WTC11 (cell line): Measurements from ENCODE around the gene RIN1. TPM values are rescaled to one million over a fixed set of nuclear protein-coding genes. Genes with fewer than 3 reads are reported as not detected.

Experiments used
- ATAC-seq: fragments of 200-7000 bp; cut with Tn5 transposase; 2 replicates; pipeline ENCODE4 v1.10.0; 2021; ENCODE audit warnings: mild to moderate bottlenecking, moderate library complexity
- CTCF ChIA-PET: fragments of 300-600 bp; sonication (Branson Sonifier 250); formaldehyde crosslinking; loops from one replicate; lab custom pipeline; 2021; ENCODE audit warnings: antibody characterized with exemption; lab: Charles Lee
- POLR2A ChIA-PET: fragments of 350-600 bp; sonication (Branson Sonifier 250); formaldehyde crosslinking; loops from one replicate; lab custom pipeline; 2021; ENCODE audit warnings: antibody characterized with exemption; lab: Charles Lee
- DNase-seq: peaks from one replicate; pipeline ENCODE4 v3.0.0; 2021; ENCODE audit warnings: low spot score
- H3K27ac Mint-ChIP-seq: 2 replicates; pipeline ENCODE4 v1.8.0; 2021; ENCODE audit warnings: mixed read lengths
- H3K27me3 Mint-ChIP-seq: 2 replicates; pipeline ENCODE4 v1.8.0; 2021; ENCODE audit warnings: low read depth, mild to moderate bottlenecking, moderate library complexity, mixed read lengths
- H3K36me3 Mint-ChIP-seq: 2 replicates; pipeline ENCODE4 v1.8.0; 2021; ENCODE audit warnings: mixed read lengths
- H3K4me1 Mint-ChIP-seq: 2 replicates; pipeline ENCODE4 v1.8.0; 2022; ENCODE audit warnings: mixed read lengths
- H3K4me3 Mint-ChIP-seq: 2 replicates; pipeline ENCODE4 v1.8.0; 2021; ENCODE audit warnings: mild to moderate bottlenecking, moderate library complexity, mixed read lengths
- H3K9me3 Mint-ChIP-seq: 2 replicates; pipeline ENCODE4 v1.8.0; 2021; ENCODE audit warnings: mixed read lengths
- CDX4 ChIP-seq: fragments of 250-450 bp; sonication (Bioruptor Pico); IDR thresholded peaks from 2 replicates; pipeline ENCODE4 v1.9.0; 2021; ENCODE audit warnings: moderate library complexity, mild to moderate bottlenecking, inconsistent platforms, borderline replicate concordance
- E2F1 ChIP-seq: sonication (generic); formaldehyde crosslinking; IDR thresholded peaks from 2 replicates; pipeline ENCODE4 v1.8.0; 2022; ENCODE audit warnings: mild to moderate bottlenecking, missing genetic modification reagents
- GTF2I ChIP-seq: fragments of 250-450 bp; sonication (Bioruptor Pico); conservative IDR thresholded peaks from 2 replicates; pipeline ENCODE4 v1.4.0; 2021; ENCODE audit warnings: mild to moderate bottlenecking
- IRF1 ChIP-seq: sonication (generic); formaldehyde crosslinking; IDR thresholded peaks from 2 replicates; pipeline ENCODE4 v1.8.0; 2023; ENCODE audit warnings: missing genetic modification reagents
- RORB ChIP-seq: fragments of 250-450 bp; sonication (Bioruptor Pico); IDR thresholded peaks from 2 replicates; pipeline ENCODE4 v1.9.0; 2021; ENCODE audit warnings: mild to moderate bottlenecking
- ZSCAN18 ChIP-seq: fragments of 250-450 bp; sonication (Bioruptor Pico); IDR thresholded peaks from 2 replicates; pipeline ENCODE4 v2.1.2; 2022; ENCODE audit warnings: mild to moderate bottlenecking, moderate library complexity
- total RNA-seq: library from RNA; stranded (reverse); gene quantifications from 3 replicates; pipeline ENCODE4 v1.2.3, GENCODE V29; 2021
- TF ChIP-seq, protein P1 (sequence below): sonication (generic); formaldehyde crosslinking; IDR thresholded peaks from 2 replicates; pipeline ENCODE4 v1.8.1; 2022; ENCODE audit warnings: low read depth, mild to moderate bottlenecking, moderate library complexity, missing genetic modification reagents, borderline replicate concordance
- TF ChIP-seq, protein P2 (sequence below): sonication (generic); formaldehyde crosslinking; IDR thresholded peaks from 2 replicates; pipeline ENCODE4 v1.8.1; 2023; ENCODE audit warnings: mild to moderate bottlenecking, missing genetic modification reagents, borderline replicate concordance
- TF ChIP-seq, protein P3 (sequence below): fragments of 250-450 bp; sonication (Bioruptor Pico); IDR thresholded peaks from 2 replicates; pipeline ENCODE4 v1.9.0; 2021; ENCODE audit warnings: mild to moderate bottlenecking, borderline replicate concordance
- TF ChIP-seq, protein P4 (sequence below): sonication (generic); formaldehyde crosslinking; IDR thresholded peaks from 2 replicates; pipeline ENCODE4 v1.8.1; 2022; ENCODE audit warnings: mild to moderate bottlenecking, missing genetic modification reagents, moderate library complexity, borderline replicate concordance

RIN1 gene
- total RNA-seq, 1 experiment from 2014 or later = 5.0 TPM

GRCh38 chr11:66341502-66342126 is 5.4 kb upstream of the RIN1 start:
- Mint-ChIP-seq H3K4me1 (peaks cover 25% of the 10 kb centered on the region), H3K9me3 (no peaks in the 10 kb centered on the region), H3K27me3 (no peaks in the 10 kb centered on the region), H3K4me3 (no peak overlapping the region), H3K36me3 (peaks cover 10% of the 10 kb centered on the region), H3K27ac (no peak overlapping the region)
- POLR2A ChIA-PET = no interaction called here
- CTCF ChIA-PET = interaction anchor here (0.9 to 1.2 kb wide), 2 partner anchors 22 to 29 kb away, joined by 6 read pairs; no protein-coding TSS in a partner anchor
- TF ChIP-seq GTF2I (CRISPR knock-in tag) (no peak), RORB (CRISPR knock-in tag) (no peak), CDX4 (CRISPR knock-in tag) (no peak), ZSCAN18 (CRISPR knock-in tag) (no peak), IRF1 (CRISPR knock-in tag) (no peak), E2F1 (CRISPR knock-in tag) (no peak)
- TF ChIP-seq, protein P1, sequence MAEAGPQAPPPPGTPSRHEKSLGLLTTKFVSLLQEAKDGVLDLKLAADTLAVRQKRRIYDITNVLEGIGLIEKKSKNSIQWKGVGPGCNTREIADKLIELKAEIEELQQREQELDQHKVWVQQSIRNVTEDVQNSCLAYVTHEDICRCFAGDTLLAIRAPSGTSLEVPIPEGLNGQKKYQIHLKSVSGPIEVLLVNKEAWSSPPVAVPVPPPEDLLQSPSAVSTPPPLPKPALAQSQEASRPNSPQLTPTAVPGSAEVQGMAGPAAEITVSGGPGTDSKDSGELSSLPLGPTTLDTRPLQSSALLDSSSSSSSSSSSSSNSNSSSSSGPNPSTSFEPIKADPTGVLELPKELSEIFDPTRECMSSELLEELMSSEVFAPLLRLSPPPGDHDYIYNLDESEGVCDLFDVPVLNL = no peak
- TF ChIP-seq, protein P2, sequence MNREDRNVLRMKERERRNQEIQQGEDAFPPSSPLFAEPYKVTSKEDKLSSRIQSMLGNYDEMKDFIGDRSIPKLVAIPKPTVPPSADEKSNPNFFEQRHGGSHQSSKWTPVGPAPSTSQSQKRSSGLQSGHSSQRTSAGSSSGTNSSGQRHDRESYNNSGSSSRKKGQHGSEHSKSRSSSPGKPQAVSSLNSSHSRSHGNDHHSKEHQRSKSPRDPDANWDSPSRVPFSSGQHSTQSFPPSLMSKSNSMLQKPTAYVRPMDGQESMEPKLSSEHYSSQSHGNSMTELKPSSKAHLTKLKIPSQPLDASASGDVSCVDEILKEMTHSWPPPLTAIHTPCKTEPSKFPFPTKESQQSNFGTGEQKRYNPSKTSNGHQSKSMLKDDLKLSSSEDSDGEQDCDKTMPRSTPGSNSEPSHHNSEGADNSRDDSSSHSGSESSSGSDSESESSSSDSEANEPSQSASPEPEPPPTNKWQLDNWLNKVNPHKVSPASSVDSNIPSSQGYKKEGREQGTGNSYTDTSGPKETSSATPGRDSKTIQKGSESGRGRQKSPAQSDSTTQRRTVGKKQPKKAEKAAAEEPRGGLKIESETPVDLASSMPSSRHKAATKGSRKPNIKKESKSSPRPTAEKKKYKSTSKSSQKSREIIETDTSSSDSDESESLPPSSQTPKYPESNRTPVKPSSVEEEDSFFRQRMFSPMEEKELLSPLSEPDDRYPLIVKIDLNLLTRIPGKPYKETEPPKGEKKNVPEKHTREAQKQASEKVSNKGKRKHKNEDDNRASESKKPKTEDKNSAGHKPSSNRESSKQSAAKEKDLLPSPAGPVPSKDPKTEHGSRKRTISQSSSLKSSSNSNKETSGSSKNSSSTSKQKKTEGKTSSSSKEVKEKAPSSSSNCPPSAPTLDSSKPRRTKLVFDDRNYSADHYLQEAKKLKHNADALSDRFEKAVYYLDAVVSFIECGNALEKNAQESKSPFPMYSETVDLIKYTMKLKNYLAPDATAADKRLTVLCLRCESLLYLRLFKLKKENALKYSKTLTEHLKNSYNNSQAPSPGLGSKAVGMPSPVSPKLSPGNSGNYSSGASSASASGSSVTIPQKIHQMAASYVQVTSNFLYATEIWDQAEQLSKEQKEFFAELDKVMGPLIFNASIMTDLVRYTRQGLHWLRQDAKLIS (CRISPR knock-in tag) = no peak
- TF ChIP-seq, protein P3, sequence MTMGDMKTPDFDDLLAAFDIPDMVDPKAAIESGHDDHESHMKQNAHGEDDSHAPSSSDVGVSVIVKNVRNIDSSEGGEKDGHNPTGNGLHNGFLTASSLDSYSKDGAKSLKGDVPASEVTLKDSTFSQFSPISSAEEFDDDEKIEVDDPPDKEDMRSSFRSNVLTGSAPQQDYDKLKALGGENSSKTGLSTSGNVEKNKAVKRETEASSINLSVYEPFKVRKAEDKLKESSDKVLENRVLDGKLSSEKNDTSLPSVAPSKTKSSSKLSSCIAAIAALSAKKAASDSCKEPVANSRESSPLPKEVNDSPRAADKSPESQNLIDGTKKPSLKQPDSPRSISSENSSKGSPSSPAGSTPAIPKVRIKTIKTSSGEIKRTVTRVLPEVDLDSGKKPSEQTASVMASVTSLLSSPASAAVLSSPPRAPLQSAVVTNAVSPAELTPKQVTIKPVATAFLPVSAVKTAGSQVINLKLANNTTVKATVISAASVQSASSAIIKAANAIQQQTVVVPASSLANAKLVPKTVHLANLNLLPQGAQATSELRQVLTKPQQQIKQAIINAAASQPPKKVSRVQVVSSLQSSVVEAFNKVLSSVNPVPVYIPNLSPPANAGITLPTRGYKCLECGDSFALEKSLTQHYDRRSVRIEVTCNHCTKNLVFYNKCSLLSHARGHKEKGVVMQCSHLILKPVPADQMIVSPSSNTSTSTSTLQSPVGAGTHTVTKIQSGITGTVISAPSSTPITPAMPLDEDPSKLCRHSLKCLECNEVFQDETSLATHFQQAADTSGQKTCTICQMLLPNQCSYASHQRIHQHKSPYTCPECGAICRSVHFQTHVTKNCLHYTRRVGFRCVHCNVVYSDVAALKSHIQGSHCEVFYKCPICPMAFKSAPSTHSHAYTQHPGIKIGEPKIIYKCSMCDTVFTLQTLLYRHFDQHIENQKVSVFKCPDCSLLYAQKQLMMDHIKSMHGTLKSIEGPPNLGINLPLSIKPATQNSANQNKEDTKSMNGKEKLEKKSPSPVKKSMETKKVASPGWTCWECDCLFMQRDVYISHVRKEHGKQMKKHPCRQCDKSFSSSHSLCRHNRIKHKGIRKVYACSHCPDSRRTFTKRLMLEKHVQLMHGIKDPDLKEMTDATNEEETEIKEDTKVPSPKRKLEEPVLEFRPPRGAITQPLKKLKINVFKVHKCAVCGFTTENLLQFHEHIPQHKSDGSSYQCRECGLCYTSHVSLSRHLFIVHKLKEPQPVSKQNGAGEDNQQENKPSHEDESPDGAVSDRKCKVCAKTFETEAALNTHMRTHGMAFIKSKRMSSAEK (CRISPR knock-in tag) = no peak
- TF ChIP-seq, protein P4, sequence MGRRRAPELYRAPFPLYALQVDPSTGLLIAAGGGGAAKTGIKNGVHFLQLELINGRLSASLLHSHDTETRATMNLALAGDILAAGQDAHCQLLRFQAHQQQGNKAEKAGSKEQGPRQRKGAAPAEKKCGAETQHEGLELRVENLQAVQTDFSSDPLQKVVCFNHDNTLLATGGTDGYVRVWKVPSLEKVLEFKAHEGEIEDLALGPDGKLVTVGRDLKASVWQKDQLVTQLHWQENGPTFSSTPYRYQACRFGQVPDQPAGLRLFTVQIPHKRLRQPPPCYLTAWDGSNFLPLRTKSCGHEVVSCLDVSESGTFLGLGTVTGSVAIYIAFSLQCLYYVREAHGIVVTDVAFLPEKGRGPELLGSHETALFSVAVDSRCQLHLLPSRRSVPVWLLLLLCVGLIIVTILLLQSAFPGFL (CRISPR knock-in tag) = no peak
- no peak for ATAC-seq
- DNase-seq = no peak
